Measurements from ENCODE around the gene CEACAM8. TPM values are rescaled to one million over a fixed set of nuclear protein-coding genes. Genes with fewer than 3 reads are reported as not detected.

CEACAM8 gene
- total RNA-seq, 1 experiment from 2014 or later = not detected

GRCh38 chr19:42601811-42602443, 7.2 kb upstream of the CEACAM8 start:
- H3K4me3 ChIP-seq (ENCODE audit: low read depth in 2 of 2, low read length in 2 of 2) = no peak overlapping the region
- ChIA-PET CTCF (no interaction called here), POLR2A (no interaction called here)
- no peak overlapping the region for H3K27ac ChIP-seq (ENCODE audit: low read length)
- intact Hi-C loops (cut with micrococcal nuclease; ENCODE audit: unreplicated experiment) = no loop called here
- DNase-seq (ENCODE audit: low read depth, low spot score) = no peak
- TF ChIP-seq SIN3A (IDR thresholded peaks at IDR 0.05; ENCODE audit: borderline replicate concordance, insufficient read depth, low read depth, low read length) = no peak
- TF ChIP-seq, protein P1, sequence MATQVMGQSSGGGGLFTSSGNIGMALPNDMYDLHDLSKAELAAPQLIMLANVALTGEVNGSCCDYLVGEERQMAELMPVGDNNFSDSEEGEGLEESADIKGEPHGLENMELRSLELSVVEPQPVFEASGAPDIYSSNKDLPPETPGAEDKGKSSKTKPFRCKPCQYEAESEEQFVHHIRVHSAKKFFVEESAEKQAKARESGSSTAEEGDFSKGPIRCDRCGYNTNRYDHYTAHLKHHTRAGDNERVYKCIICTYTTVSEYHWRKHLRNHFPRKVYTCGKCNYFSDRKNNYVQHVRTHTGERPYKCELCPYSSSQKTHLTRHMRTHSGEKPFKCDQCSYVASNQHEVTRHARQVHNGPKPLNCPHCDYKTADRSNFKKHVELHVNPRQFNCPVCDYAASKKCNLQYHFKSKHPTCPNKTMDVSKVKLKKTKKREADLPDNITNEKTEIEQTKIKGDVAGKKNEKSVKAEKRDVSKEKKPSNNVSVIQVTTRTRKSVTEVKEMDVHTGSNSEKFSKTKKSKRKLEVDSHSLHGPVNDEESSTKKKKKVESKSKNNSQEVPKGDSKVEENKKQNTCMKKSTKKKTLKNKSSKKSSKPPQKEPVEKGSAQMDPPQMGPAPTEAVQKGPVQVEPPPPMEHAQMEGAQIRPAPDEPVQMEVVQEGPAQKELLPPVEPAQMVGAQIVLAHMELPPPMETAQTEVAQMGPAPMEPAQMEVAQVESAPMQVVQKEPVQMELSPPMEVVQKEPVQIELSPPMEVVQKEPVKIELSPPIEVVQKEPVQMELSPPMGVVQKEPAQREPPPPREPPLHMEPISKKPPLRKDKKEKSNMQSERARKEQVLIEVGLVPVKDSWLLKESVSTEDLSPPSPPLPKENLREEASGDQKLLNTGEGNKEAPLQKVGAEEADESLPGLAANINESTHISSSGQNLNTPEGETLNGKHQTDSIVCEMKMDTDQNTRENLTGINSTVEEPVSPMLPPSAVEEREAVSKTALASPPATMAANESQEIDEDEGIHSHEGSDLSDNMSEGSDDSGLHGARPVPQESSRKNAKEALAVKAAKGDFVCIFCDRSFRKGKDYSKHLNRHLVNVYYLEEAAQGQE (IDR thresholded peaks at IDR 0.05; ENCODE audit: insufficient read depth in 1 of 2, low read depth in 2 of 2, low read length in 1 of 2) = peak; percentile 92 to 95
- ATAC-seq = no peak
- no peaks in the 10 kb centered on the region for H3K4me1 ChIP-seq (ENCODE audit: control insufficient read depth, insufficient read depth, low read length)
- no peaks in the 10 kb centered on the region for H3K27me3 ChIP-seq (ENCODE audit: control insufficient read depth, insufficient read depth, low read length)
- no peaks in the 10 kb centered on the region for H3K36me3 ChIP-seq (ENCODE audit: control insufficient read depth, insufficient read depth, low read length)
- in situ Hi-C loops (cut with HindIII; ENCODE audit: low pct_unique_long_range_greater_than_20kb, low sequenced_read_pairs) = no loop called here
- no peaks in the 10 kb centered on the region for H3K9me3 ChIP-seq (ENCODE audit: control insufficient read depth, insufficient read depth, low read depth, low read length)
- no TSS peak for BruUV-seq (replicated peaks)

DNA sequence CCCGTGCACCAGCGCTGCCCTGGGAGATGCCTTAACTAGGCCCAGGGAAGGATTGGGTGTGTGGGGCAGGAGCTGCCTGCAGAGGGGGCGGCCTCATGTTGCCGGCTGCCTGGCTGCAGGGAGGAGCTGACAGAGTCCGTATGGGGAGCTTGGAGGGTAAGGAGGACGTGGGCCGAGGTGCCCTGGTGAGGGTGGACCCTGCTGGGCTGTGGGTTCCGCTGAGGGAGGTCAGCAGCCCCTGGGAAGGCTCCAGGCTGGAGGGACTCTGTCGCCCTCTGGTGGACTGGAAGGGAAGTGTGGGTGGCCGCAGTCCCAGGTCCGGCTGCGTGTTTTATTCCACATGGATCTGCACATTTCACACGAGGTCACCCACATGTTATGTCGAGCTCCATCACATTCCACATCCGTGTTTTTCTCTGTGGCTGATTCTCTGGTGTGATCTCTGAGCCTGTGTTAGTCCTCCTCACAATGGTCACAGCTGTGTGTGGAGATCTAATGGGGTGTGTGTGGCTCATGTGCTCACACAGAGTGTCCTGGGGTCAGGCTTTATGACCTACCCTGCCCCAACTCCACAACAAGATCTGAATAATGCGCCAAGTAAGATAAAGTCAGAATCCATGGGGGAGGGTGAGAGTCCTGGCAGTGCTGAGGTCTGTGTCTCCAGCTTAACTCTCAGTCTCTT, 1.8 kb upstream of the CEACAM8 start:
- in situ Hi-C loops (cut with HindIII; ENCODE audit: low pct_unique_long_range_greater_than_20kb, low sequenced_read_pairs) (no loop called here), intact Hi-C loops (cut with micrococcal nuclease; ENCODE audit: unreplicated experiment) (no loop called here)
- TF ChIP-seq POLR2AphosphoS5 (IDR thresholded peaks at IDR 0.05; ENCODE audit: low read depth, low read length) (no peak), TCF7L2 (IDR thresholded peaks at IDR 0.05; ENCODE audit: low read depth, low read length) (no peak), CTCF (IDR thresholded peaks at IDR 0.05) (peak; percentile 95), SIN3A (IDR thresholded peaks at IDR 0.05; ENCODE audit: borderline replicate concordance, insufficient read depth, low read depth, low read length) (no peak)
- TF ChIP-seq, protein P1 (IDR thresholded peaks at IDR 0.05; ENCODE audit: insufficient read depth in 1 of 2, low read depth in 2 of 2, low read length in 1 of 2) = no peak
- peak; percentile 80 for ATAC-seq
- ChIA-PET POLR2A (no interaction called here), CTCF (interaction anchor here (1.3 kb wide), 1 partner anchor 130 kb away, joined by 3 read pairs; no protein-coding TSS in a partner anchor)
- Histone ChIP-seq H3K27ac (ENCODE audit: low read length) (no peak overlapping the region), H3K4me3 (ENCODE audit: low read depth in 2 of 2, low read length in 2 of 2) (no peak overlapping the region), H3K9me3 (ENCODE audit: control insufficient read depth, insufficient read depth, low read depth, low read length) (no peaks in the 10 kb centered on the region), H3K36me3 (ENCODE audit: control insufficient read depth, insufficient read depth, low read length) (no peaks in the 10 kb centered on the region), H3K27me3 (ENCODE audit: control insufficient read depth, insufficient read depth, low read length) (no peaks in the 10 kb centered on the region), H3K4me1 (ENCODE audit: control insufficient read depth, insufficient read depth, low read length) (no peaks in the 10 kb centered on the region)
- BruUV-seq (replicated peaks) = no TSS peak
- peak; percentile 39 for DNase-seq (ENCODE audit: low read depth, low spot score)

All from Panc1 (cell line).